ENCODE data around the gene TDG. TPM values are rescaled to one million over a fixed set of nuclear protein-coding genes. Genes with fewer than 3 reads are reported as not detected.

The TDG gene
- polyA plus RNA-seq, 2 of the 4 experiments (the other 2 are of a cell fraction) = 28.7 to 65.4 TPM

Other genes starting within 250 kb of the TDG start
- gene NT5DC3, start 124.6 kb upstream of the TDG start, polyA plus RNA-seq (2011; rRNA removed) = 5.2 and 8.8 TPM in 2 replicates
- 5.6 to 6.7 TPM (median 6.3 TPM) in 3 replicates for gene NT5DC3, start 124.6 kb upstream of the TDG start, polyA plus RNA-seq (2017; fragmentation: RNase III; extraction: RNeasy Plus Mini Kit Qiagen cat#74134 plus additional on column Dnase treatment)
- 694 and 915 TPM in 2 replicates for gene HSP90B1, start 35.5 kb upstream of the TDG start, polyA plus RNA-seq (2011; rRNA removed)
- gene HSP90B1, start 35.5 kb upstream of the TDG start, polyA plus RNA-seq (2017; fragmentation: RNase III; extraction: RNeasy Plus Mini Kit Qiagen cat#74134 plus additional on column Dnase treatment) = 619 to 636 TPM (median 624 TPM) in 3 replicates
- gene GLT8D2, start 84.3 kb downstream of the TDG start, polyA plus RNA-seq (2011; rRNA removed) = 0.43 and 0.45 TPM in 2 replicates
- 0.27 to 0.55 TPM (median 0.31 TPM) in 3 replicates for gene GLT8D2, start 84.3 kb downstream of the TDG start, polyA plus RNA-seq (2017; fragmentation: RNase III; extraction: RNeasy Plus Mini Kit Qiagen cat#74134 plus additional on column Dnase treatment)
- 10.0 and 10.6 TPM in 2 replicates for gene HCFC2, start 98.7 kb downstream of the TDG start, polyA plus RNA-seq (2011; rRNA removed)
- gene HCFC2, start 98.7 kb downstream of the TDG start, polyA plus RNA-seq (2017; fragmentation: RNase III; extraction: RNeasy Plus Mini Kit Qiagen cat#74134 plus additional on column Dnase treatment) = 5.0 to 5.8 TPM (median 5.0 TPM) in 3 replicates
- gene NFYB, start 172.3 kb downstream of the TDG start, polyA plus RNA-seq (2011; rRNA removed) = 40.0 and 70.2 TPM in 2 replicates
- 45.2 to 48.3 TPM (median 45.4 TPM) in 3 replicates for gene NFYB, start 172.3 kb downstream of the TDG start, polyA plus RNA-seq (2017; fragmentation: RNase III; extraction: RNeasy Plus Mini Kit Qiagen cat#74134 plus additional on column Dnase treatment)
- 1,230 and 1,348 TPM in 2 replicates for gene TXNRD1, start 249.9 kb downstream of the TDG start, polyA plus RNA-seq (2011; rRNA removed)
- gene TXNRD1, start 249.9 kb downstream of the TDG start, polyA plus RNA-seq (2017; fragmentation: RNase III; extraction: RNeasy Plus Mini Kit Qiagen cat#74134 plus additional on column Dnase treatment) = 820 to 990 TPM (median 899 TPM) in 3 replicates

All from A549 (cell line).